CD4-positive, alpha-beta T cell treated with Interleukin-2 at 100 ng/mL for 4 hours (primary cell): Measurements from ENCODE around the gene KIAA1671.
"Not testable (repeated sequence)": the region's sequence is repeated elsewhere in the genome, so short reads cannot be mapped to it uniquely, and the experiment has no call there.

ENCODE experiments used
- DNase-seq: peaks from one replicate; pipeline ENCODE4 v3.0.0-alpha.2; 2020; ENCODE audit warnings: low spot score

Gene KIAA1671

DNA sequence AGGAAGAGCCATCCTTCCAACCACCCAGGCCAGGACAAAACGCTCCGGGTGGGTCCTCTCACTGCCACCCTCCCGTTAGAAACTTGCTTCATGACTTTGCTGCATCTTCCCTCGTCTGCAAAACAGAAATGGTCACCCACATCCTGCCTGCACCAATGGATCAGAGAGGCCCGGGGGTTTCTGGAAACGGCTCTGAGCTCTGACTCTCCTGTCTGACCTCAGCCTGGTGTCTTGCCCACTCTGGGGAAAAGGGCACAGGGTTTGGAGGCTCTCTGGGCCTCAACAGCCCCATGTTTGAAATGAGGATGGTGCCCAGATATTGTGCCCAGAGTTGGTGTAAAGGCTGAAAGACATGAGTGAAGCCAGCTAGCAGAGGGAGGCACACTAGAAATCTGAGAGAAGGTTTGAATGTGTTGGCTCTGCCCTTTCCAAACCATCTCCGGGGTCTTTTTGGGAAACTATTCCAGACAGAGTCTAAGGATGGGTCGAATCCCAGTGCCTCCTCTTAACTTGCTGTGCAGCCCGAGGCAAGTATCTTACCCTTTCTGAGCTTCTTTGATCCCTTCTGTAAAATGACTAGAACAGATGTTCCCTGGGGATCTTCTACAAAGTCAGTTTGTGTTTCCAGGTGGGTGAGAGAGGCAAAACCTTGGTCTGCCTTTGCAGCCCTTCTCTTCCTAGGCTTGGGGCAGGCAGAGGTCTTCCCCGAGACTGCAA, 249.2 kb downstream of the KIAA1671 start:
- DNase-seq, result no peak

- peak; percentile 53 for DNase-seq
These were observed 249.9 kb downstream of the KIAA1671 start for GRCh38 chr22:25202290-25202921.

DNA sequence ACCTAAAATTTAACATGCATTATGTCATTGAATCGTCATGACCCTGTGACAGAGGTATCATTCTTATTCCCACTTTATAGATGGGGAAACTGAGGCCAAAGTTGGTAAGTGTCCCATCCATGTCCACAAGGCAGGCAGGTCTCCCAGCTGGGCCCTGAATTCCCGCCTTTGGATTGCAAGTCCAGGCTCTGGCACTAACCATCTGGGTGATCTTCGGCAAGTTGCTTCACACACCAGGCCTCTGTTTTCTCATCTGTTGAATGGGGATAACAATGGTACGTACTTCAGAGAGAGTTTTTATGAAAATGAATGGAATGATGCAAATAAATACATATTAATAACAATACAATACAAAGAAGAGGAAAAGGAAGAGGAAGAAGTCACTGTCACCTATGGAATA, 250.6 kb downstream of the KIAA1671 start:
- no peak for DNase-seq

DNA sequence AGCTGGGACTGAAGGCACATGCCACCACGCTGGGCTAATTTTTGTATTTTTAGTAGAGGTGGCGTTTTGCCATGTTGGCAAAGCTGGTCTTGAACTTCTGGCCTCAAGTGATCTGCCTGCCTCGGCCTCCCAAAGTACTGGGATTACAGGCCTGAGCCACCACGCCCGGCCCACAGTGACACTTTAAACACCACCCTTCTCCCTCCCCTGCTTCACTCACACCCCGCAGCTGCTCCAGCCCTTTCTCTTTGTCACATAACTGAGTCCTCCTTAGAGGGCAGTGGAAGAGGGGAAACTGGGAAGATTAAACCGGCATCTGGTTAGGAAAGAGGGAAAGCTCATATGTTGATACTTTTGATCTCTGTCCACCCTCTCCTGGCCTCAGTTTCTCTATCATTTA, 252.0 kb downstream of the KIAA1671 start:
- DNase-seq, result not testable (repeated sequence)

GRCh38 chr22:25205847-25206246, 253.3 kb downstream of the KIAA1671 start:
- DNase-seq, result no peak

GRCh38 chr22:25206998-25207397, 254.5 kb downstream of the KIAA1671 start:
- DNase-seq, result no peak

DNA sequence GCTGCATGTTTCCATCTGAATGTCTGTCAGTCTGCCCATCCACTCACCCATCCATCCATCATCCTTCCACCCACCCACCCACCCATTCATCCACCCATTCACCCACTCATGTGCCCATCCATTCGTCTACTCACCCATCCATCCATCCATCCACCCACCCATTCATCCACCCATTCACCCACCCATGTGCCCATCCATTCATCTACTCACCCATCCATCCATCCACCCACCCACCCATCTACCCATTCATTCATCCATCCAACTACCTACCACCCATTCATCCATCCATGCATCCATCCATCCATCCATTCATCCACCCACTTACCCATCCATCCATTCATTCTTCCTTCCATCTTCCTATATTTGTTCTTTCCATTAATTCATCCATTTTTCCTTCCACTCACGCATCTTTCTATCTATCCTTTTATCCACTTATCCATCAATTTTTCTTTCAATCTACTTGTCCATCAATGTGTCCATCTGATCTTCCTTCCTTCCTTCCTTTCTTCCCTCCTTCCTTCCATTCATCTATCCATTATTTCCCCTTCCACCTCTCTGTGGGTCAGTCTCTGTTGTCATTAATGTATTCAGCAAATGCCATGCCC, 255.1 kb downstream of the KIAA1671 start:
- no peak for DNase-seq

GRCh38 chr22:25208328-25208727, 255.8 kb downstream of the KIAA1671 start:
- no peak for DNase-seq

- no peak for DNase-seq
These were observed 256.4 kb downstream of the KIAA1671 start for GRCh38 chr22:25208743-25209505.

DNA sequence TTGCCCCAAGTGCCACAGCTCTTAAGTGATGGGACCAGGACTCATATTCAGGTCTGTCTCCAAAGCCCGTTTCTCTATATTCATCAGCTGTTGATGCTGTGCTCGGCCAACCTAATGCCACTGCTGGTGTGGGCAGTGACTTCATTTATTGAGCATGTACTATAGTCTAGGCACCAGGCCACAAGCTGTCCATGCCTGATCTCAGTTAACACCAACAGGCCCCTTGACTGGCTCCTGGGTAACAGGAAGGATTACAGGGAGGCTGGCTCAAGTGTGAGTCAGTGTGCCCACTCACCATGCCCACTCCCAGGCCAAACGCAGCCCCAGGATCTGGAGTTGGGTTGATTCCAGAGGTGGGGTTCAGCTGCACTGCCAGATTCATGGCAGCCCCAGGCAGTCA, 258.3 kb downstream of the KIAA1671 start:
- no peak for DNase-seq

DNA sequence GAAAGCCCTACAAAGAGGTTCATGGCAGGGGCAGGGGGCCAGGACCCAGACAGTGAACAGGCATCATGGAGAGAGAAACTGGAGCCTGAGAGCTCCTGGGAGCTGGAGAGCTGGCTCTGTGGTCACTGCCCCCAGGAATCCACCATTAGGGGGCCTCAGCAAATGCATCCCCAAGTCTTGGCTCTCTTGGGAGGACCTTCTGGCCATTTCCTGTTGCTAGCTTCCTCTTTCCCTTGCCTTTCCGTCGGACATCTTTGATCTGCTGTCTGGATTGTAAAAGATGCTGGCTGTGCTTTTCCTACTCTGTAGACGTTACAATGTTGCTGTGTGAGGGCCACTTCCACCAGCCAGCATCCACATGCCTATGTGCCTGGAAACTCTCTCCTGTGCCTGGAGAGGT, 259.8 kb downstream of the KIAA1671 start:
- DNase-seq, result no peak

DNA sequence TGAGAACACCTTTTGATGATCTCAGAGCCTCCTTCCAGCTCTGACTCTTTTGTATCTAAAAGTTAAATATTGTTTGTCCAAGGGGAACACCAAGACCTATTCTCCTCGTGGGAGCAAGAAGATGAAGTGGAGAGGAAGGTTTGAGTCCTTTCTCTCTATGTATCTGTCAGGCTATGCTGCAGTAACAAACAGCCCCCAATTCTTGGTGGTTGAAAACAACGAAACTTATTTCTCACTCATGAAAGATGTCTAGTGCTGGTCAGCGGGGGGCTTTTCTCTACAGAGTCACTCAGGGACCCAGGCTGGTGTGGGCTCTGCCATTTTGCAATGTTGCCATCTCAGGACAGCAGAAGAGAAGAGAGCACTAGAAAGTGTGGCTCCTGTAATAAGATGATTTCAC, 260.7 kb downstream of the KIAA1671 start:
- DNase-seq, result no peak

- DNase-seq, result no peak
These were observed 263.7 kb downstream of the KIAA1671 start for GRCh38 chr22:25216230-25216629.

- DNase-seq, result no peak
These were observed 266.7 kb downstream of the KIAA1671 start, which contains the start of gene CRYBB2 for GRCh38 chr22:25219211-25219689. CRYBB2 (plus strand) TSS chr22:25219639; CDS start chr22:25221430, 1,791 bp downstream.

GRCh38 chr22:25219948-25220442, 267.5 kb downstream of the KIAA1671 start:
- DNase-seq, result no peak

DNA sequence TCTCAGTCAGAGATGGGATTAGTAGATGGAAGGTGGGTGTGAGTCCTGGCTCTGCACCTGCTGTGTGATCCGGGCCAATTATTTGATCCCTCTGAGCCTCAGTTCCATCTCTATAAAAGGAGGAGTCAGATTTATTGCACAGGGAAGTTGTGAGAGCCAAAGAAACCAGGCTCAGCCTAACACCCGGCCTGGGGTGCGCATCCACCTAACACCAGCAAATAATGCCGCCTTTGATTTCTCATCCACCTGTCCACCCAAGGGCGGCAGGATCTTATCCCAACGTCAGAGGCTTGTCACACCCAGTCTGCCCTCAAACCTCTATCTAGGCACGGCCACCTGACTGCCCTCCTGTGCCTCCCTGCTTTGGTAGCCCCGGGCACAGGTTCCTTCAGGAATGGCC, 269.3 kb downstream of the KIAA1671 start:
- DNase-seq, result no peak

- DNase-seq, result no peak
These were observed 270.8 kb downstream of the KIAA1671 start for GRCh38 chr22:25223269-25223850.

- no peak for DNase-seq
These were observed 276.3 kb downstream of the KIAA1671 start for GRCh38 chr22:25228822-25229221.

- not testable (repeated sequence) for DNase-seq
These were observed 278.2 kb downstream of the KIAA1671 start for GRCh38 chr22:25230760-25231159.

DNA sequence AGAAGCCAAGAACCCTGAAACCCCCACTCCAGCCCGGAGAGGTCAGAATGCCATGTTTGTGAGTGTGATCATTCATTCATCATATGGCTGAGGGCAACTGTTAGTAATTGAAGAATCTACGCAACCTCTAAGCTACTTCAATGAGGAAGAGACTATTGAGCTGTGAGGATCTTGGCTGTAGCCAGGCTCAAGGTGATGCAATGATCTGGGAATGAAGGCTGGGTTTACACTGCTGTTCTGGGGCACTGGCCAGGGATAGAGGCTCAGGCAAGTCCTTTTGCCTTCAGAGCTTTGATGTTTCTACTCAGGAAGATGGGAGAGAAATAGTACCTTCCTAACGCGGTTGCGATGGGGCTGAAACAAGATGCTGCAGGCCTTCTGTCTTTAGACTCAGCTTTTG, 279.8 kb downstream of the KIAA1671 start:
- no peak for DNase-seq

DNA sequence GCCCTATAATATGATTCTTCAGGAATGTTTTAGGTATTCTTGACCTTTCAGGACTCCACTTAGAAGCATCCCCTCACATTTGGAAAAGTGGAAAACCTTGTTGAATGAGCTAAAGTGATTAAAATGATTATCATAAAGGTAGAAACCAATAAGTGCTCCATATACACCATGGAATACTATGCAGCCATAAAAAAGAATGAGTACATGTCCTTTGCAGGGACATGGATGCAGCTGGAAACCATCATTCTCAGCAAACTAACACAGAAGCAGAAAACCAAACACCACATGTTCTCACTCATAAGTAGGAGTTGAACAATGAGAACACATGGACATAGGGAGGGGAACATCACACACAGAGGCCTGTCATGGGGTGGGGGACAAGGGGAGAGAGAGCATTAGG, 281.2 kb downstream of the KIAA1671 start:
- DNase-seq, result not testable (repeated sequence)
